ENCODE data around the gene OR13J1. TPM values are rescaled to one million over a fixed set of nuclear protein-coding genes. Genes with fewer than 3 reads are reported as not detected.
"Not testable (repeated sequence)": the region's sequence is repeated elsewhere in the genome, so short reads cannot be mapped to it uniquely, and the experiment has no call there.

Gene OR13J1
- total RNA-seq = not detected in 2 replicates

DNA sequence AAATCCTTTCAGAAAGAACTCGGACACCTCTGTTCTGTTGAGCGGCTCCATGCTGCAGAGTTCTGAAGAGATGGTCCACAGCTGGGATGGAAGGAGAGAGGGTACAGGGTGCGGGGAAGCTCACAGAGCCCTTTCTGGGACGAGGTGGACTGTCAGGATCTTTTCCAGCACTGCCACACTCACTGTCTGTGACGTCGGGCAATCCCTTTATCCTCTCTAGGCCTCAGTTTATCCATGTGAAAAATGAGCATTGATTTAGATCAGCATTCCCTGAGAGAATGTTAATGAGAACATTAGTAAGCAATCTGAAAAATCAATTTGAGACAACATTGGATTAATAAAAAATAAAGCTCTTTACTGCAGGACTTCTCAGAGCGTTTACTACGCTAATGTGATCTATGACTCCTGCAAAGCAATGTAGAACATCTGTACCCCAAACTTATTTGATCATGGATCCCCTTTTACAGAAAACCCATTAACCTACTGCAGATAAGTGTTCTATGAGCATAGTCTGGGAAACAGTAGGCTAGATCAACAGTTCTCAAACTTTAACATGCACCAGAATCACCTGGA lies at the start of gene OR13J1:
TSS of gene OR13J1 (minus strand) at position 51 of the 573 bp plus-strand sequence. CDS start at position 51, 0 bp downstream.
- DNase-seq (ENCODE audit: low read depth) = no peak
- no peak within 1 kb of the TSS for H3K4me3 ChIP-seq (ENCODE audit: low read depth, low read length)
- TF ChIP-seq, protein P1, sequence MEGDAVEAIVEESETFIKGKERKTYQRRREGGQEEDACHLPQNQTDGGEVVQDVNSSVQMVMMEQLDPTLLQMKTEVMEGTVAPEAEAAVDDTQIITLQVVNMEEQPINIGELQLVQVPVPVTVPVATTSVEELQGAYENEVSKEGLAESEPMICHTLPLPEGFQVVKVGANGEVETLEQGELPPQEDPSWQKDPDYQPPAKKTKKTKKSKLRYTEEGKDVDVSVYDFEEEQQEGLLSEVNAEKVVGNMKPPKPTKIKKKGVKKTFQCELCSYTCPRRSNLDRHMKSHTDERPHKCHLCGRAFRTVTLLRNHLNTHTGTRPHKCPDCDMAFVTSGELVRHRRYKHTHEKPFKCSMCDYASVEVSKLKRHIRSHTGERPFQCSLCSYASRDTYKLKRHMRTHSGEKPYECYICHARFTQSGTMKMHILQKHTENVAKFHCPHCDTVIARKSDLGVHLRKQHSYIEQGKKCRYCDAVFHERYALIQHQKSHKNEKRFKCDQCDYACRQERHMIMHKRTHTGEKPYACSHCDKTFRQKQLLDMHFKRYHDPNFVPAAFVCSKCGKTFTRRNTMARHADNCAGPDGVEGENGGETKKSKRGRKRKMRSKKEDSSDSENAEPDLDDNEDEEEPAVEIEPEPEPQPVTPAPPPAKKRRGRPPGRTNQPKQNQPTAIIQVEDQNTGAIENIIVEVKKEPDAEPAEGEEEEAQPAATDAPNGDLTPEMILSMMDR (conservative IDR thresholded peaks at IDR 0.05; ENCODE audit: low read depth, low read length) = no peak

DNA sequence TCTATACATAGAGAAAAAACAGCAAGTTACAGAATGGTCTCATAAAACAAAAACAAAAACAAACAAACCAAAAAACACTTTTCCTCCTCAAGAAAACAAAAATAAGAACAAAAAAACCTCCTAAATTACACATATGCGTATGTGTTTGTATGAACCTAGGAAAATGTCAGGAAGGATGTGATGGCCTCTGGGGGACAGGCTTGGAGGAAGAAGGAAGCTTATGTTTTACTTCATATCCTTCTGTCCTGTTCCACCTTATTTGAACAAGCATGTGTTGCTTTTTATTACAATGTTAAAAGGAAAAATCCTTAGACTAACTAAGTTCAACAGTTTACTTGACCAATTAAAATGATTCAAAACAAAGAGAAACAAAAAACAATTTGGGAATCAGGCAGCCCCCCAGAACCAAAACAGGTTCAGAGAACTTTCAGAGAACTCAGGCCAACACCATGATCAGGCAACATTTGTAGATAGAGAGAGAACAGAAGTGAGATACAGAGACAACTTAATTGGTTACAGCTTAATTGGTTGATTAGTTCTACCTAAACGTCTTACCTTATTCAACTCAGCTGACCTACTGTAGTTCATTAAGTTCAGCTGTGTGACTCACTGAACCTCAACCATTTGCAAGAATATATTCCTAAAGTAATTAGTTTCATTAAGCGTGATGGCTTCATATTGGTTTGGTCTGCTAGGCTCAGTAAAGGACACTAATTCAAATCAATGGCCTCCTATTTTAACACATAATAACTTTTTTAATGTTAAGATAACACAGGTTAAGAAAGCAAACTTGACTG lies 49.2 kb upstream of the OR13J1 start:
- no peak for DNase-seq (ENCODE audit: low read depth)

DNA sequence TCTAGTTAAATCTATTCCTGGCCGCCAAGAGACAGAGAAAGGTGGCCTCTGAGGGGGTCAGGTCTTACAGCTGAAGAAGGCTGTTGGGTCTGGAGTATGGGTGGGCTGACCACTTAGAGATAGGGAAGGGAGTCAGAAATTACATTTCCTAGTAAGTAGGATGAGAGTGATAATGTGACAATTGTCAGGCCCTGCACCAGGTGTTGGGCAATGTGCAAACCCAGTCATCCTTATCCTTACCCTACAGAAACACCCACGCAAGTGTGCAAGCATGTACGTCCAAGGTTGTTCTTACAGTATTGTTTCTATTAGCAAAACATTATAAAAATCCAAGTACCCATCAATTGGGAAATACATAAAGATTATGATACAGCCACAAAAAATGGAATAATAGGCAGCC lies 48.6 kb upstream of the OR13J1 start:
- H3K4me3 ChIP-seq (ENCODE audit: low read depth, low read length) = no peak overlapping the region
- TF ChIP-seq, protein P1 (conservative IDR thresholded peaks at IDR 0.05; ENCODE audit: low read depth, low read length) = no peak
- DNase-seq (ENCODE audit: low read depth) = no peak

More for the DNA sequence above, 49.2 kb upstream of the OR13J1 start:
- TF ChIP-seq, protein P1 (conservative IDR thresholded peaks at IDR 0.05; ENCODE audit: low read depth, low read length) = no peak
- no peak overlapping the region for H3K4me3 ChIP-seq (ENCODE audit: low read depth, low read length)

DNA sequence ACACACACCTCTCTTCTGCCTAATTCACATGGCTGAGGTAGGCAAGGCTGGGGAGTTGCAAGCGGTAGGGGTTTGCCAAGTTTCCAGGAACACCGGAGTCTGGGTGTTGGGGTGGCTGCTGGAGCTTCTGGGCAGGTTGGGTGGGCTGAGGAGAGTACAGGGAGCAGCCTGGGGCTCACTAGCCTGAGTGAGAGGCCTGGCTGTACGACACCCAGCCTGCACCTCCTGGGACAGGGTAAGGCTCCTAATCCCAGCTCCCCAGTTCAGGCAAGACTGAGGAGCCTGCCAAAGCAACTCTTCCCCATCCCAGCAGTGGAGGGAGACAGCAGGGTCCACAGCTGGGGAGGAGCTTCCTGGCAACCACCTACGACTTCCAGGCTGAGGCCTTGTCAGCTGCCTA lies 47.1 kb upstream of the OR13J1 start:
- DNase-seq (ENCODE audit: low read depth) = no peak
- H3K4me3 ChIP-seq (ENCODE audit: low read depth, low read length) = no peak overlapping the region
- TF ChIP-seq, protein P1 (conservative IDR thresholded peaks at IDR 0.05; ENCODE audit: low read depth, low read length) = no peak

GRCh38 chr9:35915681-35916294 lies 45.6 kb upstream of the OR13J1 start:
- TF ChIP-seq, protein P1 (conservative IDR thresholded peaks at IDR 0.05; ENCODE audit: low read depth, low read length) = no peak
- DNase-seq (ENCODE audit: low read depth) = no peak
- H3K4me3 ChIP-seq (ENCODE audit: low read depth, low read length) = no peak overlapping the region

GRCh38 chr9:35914301-35914807 lies 44.2 kb upstream of the OR13J1 start:
- no peak overlapping the region for H3K4me3 ChIP-seq (ENCODE audit: low read depth, low read length)
- no peak for DNase-seq (ENCODE audit: low read depth)
- TF ChIP-seq, protein P1 (conservative IDR thresholded peaks at IDR 0.05; ENCODE audit: low read depth, low read length) = no peak

GRCh38 chr9:35913429-35913828 lies 43.2 kb upstream of the OR13J1 start:
- H3K4me3 ChIP-seq (ENCODE audit: low read depth, low read length) = not testable (repeated sequence)

More at GRCh38 chr9:35913429-35913828, 43.2 kb upstream of the OR13J1 start:
- not testable (repeated sequence) for DNase-seq (ENCODE audit: low read depth)

Data from epithelial cell of proximal tubule (primary cell).